ENCODE results near the gene WNK4. TPM values are rescaled to one million over a fixed set of nuclear protein-coding genes. Genes with fewer than 3 reads are reported as not detected.
"Not testable (repeated sequence)": the region's sequence is repeated elsewhere in the genome, so short reads cannot be mapped to it uniquely, and the experiment has no call there.

The WNK4 gene
- total RNA-seq, 2 donors from 2014 or later = 0.08 TPM; not detected in 1

GRCh38 chr17:42767512-42767911, 12.9 kb upstream of the WNK4 start:
- no peaks in the 10 kb centered on the region for H3K36me3 ChIP-seq
- H3K27ac ChIP-seq = no peak overlapping the region
- H3K4me3 ChIP-seq = no peak overlapping the region
- peaks cover 0 to 9% of the 10 kb centered on the region in 2 donors for H3K4me1 ChIP-seq
- no peaks in the 10 kb centered on the region for H3K27me3 ChIP-seq
- TF ChIP-seq CTCF (IDR thresholded peaks at IDR 0.05) = no peak
- DNase-seq (ENCODE audit: low spot score) = no peak
- no peaks in the 10 kb centered on the region for H3K9me3 ChIP-seq

GRCh38 chr17:42768006-42768405, 12.4 kb upstream of the WNK4 start:
- not testable (repeated sequence) for H3K4me3 ChIP-seq; DNase-seq (ENCODE audit: low spot score); H3K36me3 ChIP-seq; H3K9me3 ChIP-seq; H3K27me3 ChIP-seq; H3K27ac ChIP-seq; H3K4me1 ChIP-seq

- H3K27me3 ChIP-seq; DNase-seq (ENCODE audit: low spot score); H3K27ac ChIP-seq; H3K36me3 ChIP-seq; H3K4me3 ChIP-seq; H3K9me3 ChIP-seq: not testable (repeated sequence)
- peaks cover 0 to 18% of the 10 kb centered on the region in 2 donors for H3K4me1 ChIP-seq
These were observed 10.4 kb upstream of the WNK4 start for GRCh38 chr17:42769964-42770363.

GRCh38 chr17:42772945-42773289, 7.5 kb upstream of the WNK4 start:
- H3K27ac ChIP-seq = peak overlapping the region; percentile 64 to 81
- peak overlapping the region; percentile 63 to 82 for H3K4me3 ChIP-seq
- H3K36me3 ChIP-seq = peaks cover 27% of the 10 kb centered on the region
- DNase-seq (ENCODE audit: low spot score) = no peak
- no peak for TF ChIP-seq CTCF (IDR thresholded peaks at IDR 0.05)
- H3K9me3 ChIP-seq = no peaks in the 10 kb centered on the region
- peaks cover 0 to 18% of the 10 kb centered on the region in 2 donors for H3K4me1 ChIP-seq
- no peaks in the 10 kb centered on the region for H3K27me3 ChIP-seq

GRCh38 chr17:42773290-42774035, 6.9 kb upstream of the WNK4 start, which contains the start of gene VPS25:
Gene VPS25, plus strand, starts transcription at chr17:42773449. Its CDS starts 27 bp downstream, at chr17:42773476.
- peak; percentile 83 for DNase-seq (ENCODE audit: low spot score)

GRCh38 chr17:42774066-42774745, 6.2 kb upstream of the WNK4 start:
- peak overlapping the region; percentile 63 to 82 for H3K4me3 ChIP-seq
- peaks cover 0 to 18% of the 10 kb centered on the region in 2 donors for H3K4me1 ChIP-seq
- no peak for DNase-seq (ENCODE audit: low spot score)
- H3K9me3 ChIP-seq = no peaks in the 10 kb centered on the region
- peak overlapping the region in 1 of 2 donors; percentile 81 for H3K27ac ChIP-seq
- no peak for TF ChIP-seq CTCF (IDR thresholded peaks at IDR 0.05)
- peaks cover 40% of the 10 kb centered on the region for H3K36me3 ChIP-seq
- H3K27me3 ChIP-seq = no peaks in the 10 kb centered on the region

More at GRCh38 chr17:42773290-42774035, 6.9 kb upstream of the WNK4 start, which contains the start of gene VPS25:
- peak within 1 kb of the TSS; percentile 63 to 82 for H3K4me3 ChIP-seq
- H3K27ac ChIP-seq = peak within 1 kb of the TSS; percentile 64 to 81
- H3K27me3 ChIP-seq = no peaks in the 10 kb centered on the region
- TF ChIP-seq CTCF (IDR thresholded peaks at IDR 0.05) = peak in 1 of 2 donors; percentile 41
- no peaks in the 10 kb centered on the region for H3K9me3 ChIP-seq
- peaks cover 0 to 18% of the 10 kb centered on the region in 2 donors for H3K4me1 ChIP-seq
- H3K36me3 ChIP-seq = peaks cover 32% of the 10 kb centered on the region

All from right atrium auricular region (tissue), 2 donors.